ENCODE measurements around the gene UCKL1.
A peak's percentile ranks its signal among the peaks of the same experiment; 100 is the strongest.

UCKL1 gene

GRCh38 chr20:63955827-63956663, at the start of gene UCKL1:
UCKL1 (minus strand) TSS chr20:63956416; CDS start chr20:63956372, 44 bp downstream.
- DNase-seq (ENCODE audit: low read depth), result no peak
- TF ChIP-seq CTCF (IDR thresholded peaks at IDR 0.05; ENCODE audit: low read depth, low read length, missing control alignments), result no peak
- H3K4me3 ChIP-seq (ENCODE audit: low read depth, low read length), result peak within 1 kb of the TSS; percentile 100

- H3K4me3 ChIP-seq (ENCODE audit: low read depth, low read length), result no peak overlapping the region
- TF ChIP-seq CTCF (IDR thresholded peaks at IDR 0.05; ENCODE audit: low read depth, low read length, missing control alignments), result no peak
- no peak for DNase-seq (ENCODE audit: low read depth)
Observed at GRCh38 chr20:64005394-64005793, 49.2 kb upstream of the UCKL1 start.

GRCh38 chr20:64003960-64004725, 47.9 kb upstream of the UCKL1 start:
- no peak for TF ChIP-seq CTCF (IDR thresholded peaks at IDR 0.05; ENCODE audit: low read depth, low read length, missing control alignments)
- no peak overlapping the region for H3K4me3 ChIP-seq (ENCODE audit: low read depth, low read length)
- no peak for DNase-seq (ENCODE audit: low read depth)

GRCh38 chr20:64001607-64002011, 45.4 kb upstream of the UCKL1 start:
- H3K4me3 ChIP-seq (ENCODE audit: low read depth, low read length), result no peak overlapping the region
- TF ChIP-seq CTCF (IDR thresholded peaks at IDR 0.05; ENCODE audit: low read depth, low read length, missing control alignments), result no peak
- no peak for DNase-seq (ENCODE audit: low read depth)

GRCh38 chr20:64000906-64001305, 44.7 kb upstream of the UCKL1 start:
- DNase-seq (ENCODE audit: low read depth), result no peak
- no peak overlapping the region for H3K4me3 ChIP-seq (ENCODE audit: low read depth, low read length)
- TF ChIP-seq CTCF (IDR thresholded peaks at IDR 0.05; ENCODE audit: low read depth, low read length, missing control alignments), result no peak

- no peak overlapping the region for H3K4me3 ChIP-seq (ENCODE audit: low read depth, low read length)
- DNase-seq (ENCODE audit: low read depth), result no peak
- TF ChIP-seq CTCF (IDR thresholded peaks at IDR 0.05; ENCODE audit: low read depth, low read length, missing control alignments), result no peak
Observed at GRCh38 chr20:63982937-63983336, 26.7 kb upstream of the UCKL1 start.
